Measurements from ENCODE around the gene MIPOL1. TPM values are rescaled to one million over a fixed set of nuclear protein-coding genes. Genes with fewer than 3 reads are reported as not detected.

MIPOL1 gene
- total and polyA plus RNA-seq, 2 of the 13 experiments (the other 11 are each of a cell fraction or from before 2014, with no cell fraction given): 8.6 to 34.2 TPM

GRCh38 chr14:37237735-37238200 is 40.0 kb downstream of the MIPOL1 start (continued):
- TF ChIP-seq, protein P1, sequence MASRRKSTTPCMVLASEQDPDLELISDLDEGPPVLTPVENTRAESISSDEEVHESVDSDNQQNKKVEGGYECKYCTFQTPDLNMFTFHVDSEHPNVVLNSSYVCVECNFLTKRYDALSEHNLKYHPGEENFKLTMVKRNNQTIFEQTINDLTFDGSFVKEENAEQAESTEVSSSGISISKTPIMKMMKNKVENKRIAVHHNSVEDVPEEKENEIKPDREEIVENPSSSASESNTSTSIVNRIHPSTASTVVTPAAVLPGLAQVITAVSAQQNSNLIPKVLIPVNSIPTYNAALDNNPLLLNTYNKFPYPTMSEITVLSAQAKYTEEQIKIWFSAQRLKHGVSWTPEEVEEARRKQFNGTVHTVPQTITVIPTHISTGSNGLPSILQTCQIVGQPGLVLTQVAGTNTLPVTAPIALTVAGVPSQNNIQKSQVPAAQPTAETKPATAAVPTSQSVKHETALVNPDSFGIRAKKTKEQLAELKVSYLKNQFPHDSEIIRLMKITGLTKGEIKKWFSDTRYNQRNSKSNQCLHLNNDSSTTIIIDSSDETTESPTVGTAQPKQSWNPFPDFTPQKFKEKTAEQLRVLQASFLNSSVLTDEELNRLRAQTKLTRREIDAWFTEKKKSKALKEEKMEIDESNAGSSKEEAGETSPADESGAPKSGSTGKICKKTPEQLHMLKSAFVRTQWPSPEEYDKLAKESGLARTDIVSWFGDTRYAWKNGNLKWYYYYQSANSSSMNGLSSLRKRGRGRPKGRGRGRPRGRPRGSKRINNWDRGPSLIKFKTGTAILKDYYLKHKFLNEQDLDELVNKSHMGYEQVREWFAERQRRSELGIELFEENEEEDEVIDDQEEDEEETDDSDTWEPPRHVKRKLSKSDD (CRISPR knock-in tag; IDR thresholded peaks at IDR 0.05; ENCODE audit: low read depth): no peak
- TF ChIP-seq, protein P2, sequence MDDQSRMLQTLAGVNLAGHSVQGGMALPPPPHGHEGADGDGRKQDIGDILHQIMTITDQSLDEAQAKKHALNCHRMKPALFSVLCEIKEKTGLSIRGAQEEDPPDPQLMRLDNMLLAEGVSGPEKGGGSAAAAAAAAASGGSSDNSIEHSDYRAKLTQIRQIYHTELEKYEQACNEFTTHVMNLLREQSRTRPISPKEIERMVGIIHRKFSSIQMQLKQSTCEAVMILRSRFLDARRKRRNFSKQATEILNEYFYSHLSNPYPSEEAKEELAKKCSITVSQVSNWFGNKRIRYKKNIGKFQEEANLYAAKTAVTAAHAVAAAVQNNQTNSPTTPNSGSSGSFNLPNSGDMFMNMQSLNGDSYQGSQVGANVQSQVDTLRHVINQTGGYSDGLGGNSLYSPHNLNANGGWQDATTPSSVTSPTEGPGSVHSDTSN (CRISPR knock-in tag; IDR thresholded peaks at IDR 0.05; ENCODE audit: borderline replicate concordance): no peak
- TF ChIP-seq PHF21A (CRISPR knock-in tag; IDR thresholded peaks at IDR 0.05) (no peak), ZNF614 (CRISPR knock-in tag; IDR thresholded peaks at IDR 0.05; ENCODE audit: borderline replicate concordance) (no peak), KDM4B (CRISPR knock-in tag; IDR thresholded peaks at IDR 0.05) (no peak), TBL1XR1 (IDR thresholded peaks at IDR 0.05; ENCODE audit: borderline replicate concordance, low read length, partially characterized antibody) (no peak), MTF1 (CRISPR knock-in tag; IDR thresholded peaks at IDR 0.05) (no peak), IRX3 (CRISPR knock-in tag; IDR thresholded peaks at IDR 0.05; ENCODE audit: borderline replicate concordance, low read depth) (no peak), AHR (CRISPR knock-in tag; IDR thresholded peaks at IDR 0.05) (no peak), ZNF788 (CRISPR knock-in tag; IDR thresholded peaks at IDR 0.05; ENCODE audit: borderline replicate concordance) (no peak), POLR2AphosphoS5 (IDR thresholded peaks at IDR 0.05; ENCODE audit: low read depth, low read length) (no peak), GPBP1L1 (CRISPR knock-in tag; IDR thresholded peaks at IDR 0.05) (no peak)
- TF ChIP-seq, protein P3, sequence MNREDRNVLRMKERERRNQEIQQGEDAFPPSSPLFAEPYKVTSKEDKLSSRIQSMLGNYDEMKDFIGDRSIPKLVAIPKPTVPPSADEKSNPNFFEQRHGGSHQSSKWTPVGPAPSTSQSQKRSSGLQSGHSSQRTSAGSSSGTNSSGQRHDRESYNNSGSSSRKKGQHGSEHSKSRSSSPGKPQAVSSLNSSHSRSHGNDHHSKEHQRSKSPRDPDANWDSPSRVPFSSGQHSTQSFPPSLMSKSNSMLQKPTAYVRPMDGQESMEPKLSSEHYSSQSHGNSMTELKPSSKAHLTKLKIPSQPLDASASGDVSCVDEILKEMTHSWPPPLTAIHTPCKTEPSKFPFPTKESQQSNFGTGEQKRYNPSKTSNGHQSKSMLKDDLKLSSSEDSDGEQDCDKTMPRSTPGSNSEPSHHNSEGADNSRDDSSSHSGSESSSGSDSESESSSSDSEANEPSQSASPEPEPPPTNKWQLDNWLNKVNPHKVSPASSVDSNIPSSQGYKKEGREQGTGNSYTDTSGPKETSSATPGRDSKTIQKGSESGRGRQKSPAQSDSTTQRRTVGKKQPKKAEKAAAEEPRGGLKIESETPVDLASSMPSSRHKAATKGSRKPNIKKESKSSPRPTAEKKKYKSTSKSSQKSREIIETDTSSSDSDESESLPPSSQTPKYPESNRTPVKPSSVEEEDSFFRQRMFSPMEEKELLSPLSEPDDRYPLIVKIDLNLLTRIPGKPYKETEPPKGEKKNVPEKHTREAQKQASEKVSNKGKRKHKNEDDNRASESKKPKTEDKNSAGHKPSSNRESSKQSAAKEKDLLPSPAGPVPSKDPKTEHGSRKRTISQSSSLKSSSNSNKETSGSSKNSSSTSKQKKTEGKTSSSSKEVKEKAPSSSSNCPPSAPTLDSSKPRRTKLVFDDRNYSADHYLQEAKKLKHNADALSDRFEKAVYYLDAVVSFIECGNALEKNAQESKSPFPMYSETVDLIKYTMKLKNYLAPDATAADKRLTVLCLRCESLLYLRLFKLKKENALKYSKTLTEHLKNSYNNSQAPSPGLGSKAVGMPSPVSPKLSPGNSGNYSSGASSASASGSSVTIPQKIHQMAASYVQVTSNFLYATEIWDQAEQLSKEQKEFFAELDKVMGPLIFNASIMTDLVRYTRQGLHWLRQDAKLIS (CRISPR knock-in tag; IDR thresholded peaks at IDR 0.05): no peak
- TF ChIP-seq, protein P4, sequence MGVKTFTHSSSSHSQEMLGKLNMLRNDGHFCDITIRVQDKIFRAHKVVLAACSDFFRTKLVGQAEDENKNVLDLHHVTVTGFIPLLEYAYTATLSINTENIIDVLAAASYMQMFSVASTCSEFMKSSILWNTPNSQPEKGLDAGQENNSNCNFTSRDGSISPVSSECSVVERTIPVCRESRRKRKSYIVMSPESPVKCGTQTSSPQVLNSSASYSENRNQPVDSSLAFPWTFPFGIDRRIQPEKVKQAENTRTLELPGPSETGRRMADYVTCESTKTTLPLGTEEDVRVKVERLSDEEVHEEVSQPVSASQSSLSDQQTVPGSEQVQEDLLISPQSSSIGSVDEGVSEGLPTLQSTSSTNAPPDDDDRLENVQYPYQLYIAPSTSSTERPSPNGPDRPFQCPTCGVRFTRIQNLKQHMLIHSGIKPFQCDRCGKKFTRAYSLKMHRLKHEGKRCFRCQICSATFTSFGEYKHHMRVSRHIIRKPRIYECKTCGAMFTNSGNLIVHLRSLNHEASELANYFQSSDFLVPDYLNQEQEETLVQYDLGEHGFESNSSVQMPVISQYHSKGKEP (CRISPR knock-in tag; IDR thresholded peaks at IDR 0.05): no peak
